Panc1 (cell line): ENCODE measurements around the gene MFAP5. TPM values are rescaled to one million over a fixed set of nuclear protein-coding genes. Genes with fewer than 3 reads are reported as not detected.
"Not testable (repeated sequence)": the region's sequence is repeated elsewhere in the genome, so short reads cannot be mapped to it uniquely, and the experiment has no call there.

Experiments used
- ATAC-seq: fragments of 200-7000 bp; cut with Tn5 transposase; 2 replicates; pipeline ENCODE4 v1.9.1; 2020; ENCODE audit warnings: mild to moderate bottlenecking, moderate library complexity
- BruUV-seq: library from RNA; stranded (reverse); fragments of 400-500 nt; replicated peaks from 2 replicates; lab custom pipeline; 2021; lab: Mats Ljungman, UMichigan
- CTCF ChIA-PET: fragments of 300-600 bp; sonication (Branson Sonifier 250); formaldehyde crosslinking; loops from one replicate; lab custom pipeline; 2022; ENCODE audit warnings: antibody characterized with exemption; lab: Charles Lee
- POLR2A ChIA-PET: fragments of 300-600 bp; sonication (Branson Sonifier 250); formaldehyde crosslinking; loops from one replicate; lab custom pipeline; 2022; ENCODE audit warnings: antibody characterized with exemption; lab: Charles Lee
- DNase-seq: peaks from one replicate; pipeline ENCODE4 v3.0.0-alpha.2; 2010; ENCODE audit warnings: low read depth, low spot score
- H3K27ac ChIP-seq: 2 replicates; pipeline ENCODE4 v1.5.1; 2011; ENCODE audit warnings: mild to moderate bottlenecking, low read length, inconsistent platforms
- H3K27me3 ChIP-seq: fragments of 200-500 bp; sonication (Bioruptor generic); 2 replicates; pipeline ENCODE4 v1.6.0; 2014; ENCODE audit warnings: low read length, inconsistent platforms; ENCODE audit not compliant: control insufficient read depth, insufficient read depth
- H3K36me3 ChIP-seq: fragments of 200-500 bp; sonication (Bioruptor generic); 2 replicates; pipeline ENCODE4 v1.5.1; 2014; ENCODE audit warnings: inconsistent platforms, mild to moderate bottlenecking, low read length, moderate library complexity; ENCODE audit not compliant: control insufficient read depth, insufficient read depth
- H3K4me1 ChIP-seq: 2 replicates; pipeline ENCODE4 v1.5.1; 2011; ENCODE audit warnings: inconsistent platforms, mild to moderate bottlenecking, low read length, moderate library complexity; ENCODE audit not compliant: control insufficient read depth, insufficient read depth
- H3K4me3 ChIP-seq, 2 experiments: 2 replicates each; pipeline ENCODE4 v1.5.1; 2011 to 2012; ENCODE audit warnings: low read depth in 2 of 2, low read length in 2 of 2, mild to moderate bottlenecking in 2 of 2, inconsistent platforms in 1 of 2, moderate library complexity in 1 of 2
- H3K9me3 ChIP-seq: fragments of 200-500 bp; sonication (Bioruptor generic); 2 replicates; pipeline ENCODE4 v1.5.1; 2014; ENCODE audit warnings: low read depth, mild to moderate bottlenecking, inconsistent platforms, low read length, moderate library complexity; ENCODE audit not compliant: control insufficient read depth, insufficient read depth
- POLR2AphosphoS5 ChIP-seq: IDR thresholded peaks from 2 replicates; pipeline ENCODE4 v1.6.1; 2012; ENCODE audit warnings: mild to moderate bottlenecking, low read depth, low read length, moderate library complexity
- REST ChIP-seq, 2 experiments: IDR thresholded peaks; 2 replicates each; pipeline ENCODE4 v1.6.1; 2011 to 2012; ENCODE audit warnings: low read depth in 2 of 2, control low read depth in 1 of 2, low read length in 1 of 2, mild to moderate bottlenecking in 1 of 2, moderate library complexity in 1 of 2; ENCODE audit not compliant: insufficient read depth in 1 of 2
- SIN3A ChIP-seq: IDR thresholded peaks from 2 replicates; pipeline ENCODE4 v1.6.1; 2012; ENCODE audit warnings: low read depth, mild to moderate bottlenecking, low read length, moderate library complexity, borderline replicate concordance; ENCODE audit not compliant: insufficient read depth
- TCF7L2 ChIP-seq: IDR thresholded peaks from 2 replicates; pipeline ENCODE4 v1.6.1; 2011; ENCODE audit warnings: mild to moderate bottlenecking, low read depth, low read length, inconsistent platforms
- in situ Hi-C: cut with HindIII; loops from 2 replicates; pipeline ENCODE4 v1.10.0; 2016; ENCODE audit warnings: low sequenced_read_pairs, low pct_unique_long_range_greater_than_20kb
- intact Hi-C: fragments of 100-400 bp; cut with micrococcal nuclease; formaldehyde crosslinking; loops from one replicate; pipeline ENCODE4 v1.10.0; 2022; ENCODE audit not compliant: unreplicated experiment
- total RNA-seq: library from RNA; stranded (reverse); gene quantifications from one replicate; pipeline ENCODE4 v1.2.1, GENCODE V29; 2021; ENCODE audit not compliant: unreplicated experiment
- TF ChIP-seq, protein P1 (sequence below): fragments of 450-650 bp; IDR thresholded peaks from 2 replicates; pipeline ENCODE4 v1.5.1; 2017; ENCODE audit warnings: mild to moderate bottlenecking

Gene MFAP5
- total RNA-seq, 1 experiment from 2014 or later: not detected

DNA sequence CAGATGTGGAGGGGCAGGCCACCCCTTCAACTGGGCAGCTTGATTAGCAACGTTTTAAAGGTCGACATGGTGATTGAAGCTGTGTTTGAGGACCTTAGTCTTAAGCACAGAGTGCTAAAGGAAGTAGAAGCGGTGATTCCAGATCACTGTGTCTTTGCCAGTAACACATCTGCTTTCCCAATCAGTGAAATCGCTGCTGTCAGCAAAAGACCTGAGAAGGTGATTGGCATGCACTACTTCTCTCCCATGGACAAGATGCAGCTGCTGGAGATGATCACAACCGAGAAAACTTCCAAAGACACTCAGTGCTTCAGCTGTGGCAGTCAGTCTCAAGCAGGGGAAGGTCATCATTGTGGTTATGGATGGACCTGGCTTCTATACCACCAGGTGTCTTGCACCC, 26.0 kb downstream of the MFAP5 start:
- H3K9me3 ChIP-seq: no peaks in the 10 kb centered on the region
- CTCF ChIA-PET: no interaction called here
- H3K27me3 ChIP-seq: no peaks in the 10 kb centered on the region
- DNase-seq (no peak), ATAC-seq (no peak)
- no peaks in the 10 kb centered on the region for H3K36me3 ChIP-seq
- no TSS peak for BruUV-seq
- TF ChIP-seq POLR2AphosphoS5: no peak
- no peak for TF ChIP-seq REST (IDR thresholded peaks at IDR 0.05; ENCODE audit: insufficient read depth in 1 of 2, low read depth in 2 of 2, low read length in 1 of 2)
- TF ChIP-seq TCF7L2: no peak
- TF ChIP-seq, protein P1, sequence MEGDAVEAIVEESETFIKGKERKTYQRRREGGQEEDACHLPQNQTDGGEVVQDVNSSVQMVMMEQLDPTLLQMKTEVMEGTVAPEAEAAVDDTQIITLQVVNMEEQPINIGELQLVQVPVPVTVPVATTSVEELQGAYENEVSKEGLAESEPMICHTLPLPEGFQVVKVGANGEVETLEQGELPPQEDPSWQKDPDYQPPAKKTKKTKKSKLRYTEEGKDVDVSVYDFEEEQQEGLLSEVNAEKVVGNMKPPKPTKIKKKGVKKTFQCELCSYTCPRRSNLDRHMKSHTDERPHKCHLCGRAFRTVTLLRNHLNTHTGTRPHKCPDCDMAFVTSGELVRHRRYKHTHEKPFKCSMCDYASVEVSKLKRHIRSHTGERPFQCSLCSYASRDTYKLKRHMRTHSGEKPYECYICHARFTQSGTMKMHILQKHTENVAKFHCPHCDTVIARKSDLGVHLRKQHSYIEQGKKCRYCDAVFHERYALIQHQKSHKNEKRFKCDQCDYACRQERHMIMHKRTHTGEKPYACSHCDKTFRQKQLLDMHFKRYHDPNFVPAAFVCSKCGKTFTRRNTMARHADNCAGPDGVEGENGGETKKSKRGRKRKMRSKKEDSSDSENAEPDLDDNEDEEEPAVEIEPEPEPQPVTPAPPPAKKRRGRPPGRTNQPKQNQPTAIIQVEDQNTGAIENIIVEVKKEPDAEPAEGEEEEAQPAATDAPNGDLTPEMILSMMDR: no peak
- no peak for TF ChIP-seq SIN3A
- H3K4me1 ChIP-seq: no peaks in the 10 kb centered on the region
- in situ Hi-C loops: no loop called here
- no peak overlapping the region for H3K4me3 ChIP-seq
- intact Hi-C loops: no loop called here
- no peak overlapping the region for H3K27ac ChIP-seq
- POLR2A ChIA-PET: no interaction called here

DNA sequence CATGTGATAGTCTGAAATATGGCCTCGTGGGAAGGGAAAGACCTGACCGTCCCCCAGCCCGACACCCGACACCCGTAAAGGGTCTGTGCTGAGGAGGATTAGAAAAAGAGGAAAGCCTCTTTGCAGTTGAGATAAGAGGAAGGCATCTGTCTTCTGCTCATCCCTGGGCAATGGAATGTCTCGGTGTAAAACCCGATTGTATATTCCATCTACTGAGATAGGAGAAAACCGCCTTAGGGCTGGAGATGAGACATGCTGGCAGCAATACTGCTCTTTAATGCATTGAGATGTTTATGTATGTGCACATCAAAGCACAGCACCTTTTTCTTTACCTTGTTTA, 26.6 kb downstream of the MFAP5 start:
- ATAC-seq, H3K27ac ChIP-seq, H3K9me3 ChIP-seq, in situ Hi-C loops, H3K36me3 ChIP-seq, H3K27me3 ChIP-seq, BruUV-seq, H3K4me1 ChIP-seq, intact Hi-C loops, POLR2A ChIA-PET, DNase-seq, H3K4me3 ChIP-seq, CTCF ChIA-PET: not testable (repeated sequence)

GRCh38 chr12:8635342-8636006, 27.2 kb downstream of the MFAP5 start:
- H3K9me3 ChIP-seq, intact Hi-C loops, BruUV-seq, CTCF ChIA-PET, DNase-seq, H3K36me3 ChIP-seq, ATAC-seq, H3K4me3 ChIP-seq, H3K4me1 ChIP-seq, POLR2A ChIA-PET, H3K27me3 ChIP-seq, in situ Hi-C loops, H3K27ac ChIP-seq: not testable (repeated sequence)
